Hepatocyte (in vitro differentiated cells): ENCODE measurements around the gene ABHD3. TPM values are rescaled to one million over a fixed set of nuclear protein-coding genes. Genes with fewer than 3 reads are reported as not detected.
A peak's percentile ranks its signal among the peaks of the same experiment; 100 is the strongest.
"Not testable (repeated sequence)": the region's sequence is repeated elsewhere in the genome, so short reads cannot be mapped to it uniquely, and the experiment has no call there.

Experiments used
- DNase-seq: peaks from one replicate; pipeline ENCODE4 v3.0.0-alpha.2; 2016; ENCODE audit warnings: low spot score
- H2AFZ ChIP-seq: fragments of 200-600 bp; sonication (generic); 2 replicates; pipeline ENCODE4 v1.6.0; 2016; ENCODE audit warnings: antibody characterized with exemption, mild to moderate bottlenecking
- H3K27ac ChIP-seq: fragments of 200-600 bp; sonication (generic); 2 replicates; pipeline ENCODE4 v1.5.1; 2016; ENCODE audit warnings: mild to moderate bottlenecking
- H3K27me3 ChIP-seq: fragments of 200-600 bp; sonication (generic); 2 replicates; pipeline ENCODE4 v1.6.1; 2016
- H3K36me3 ChIP-seq: fragments of 200-600 bp; sonication (generic); replicated peaks from 2 replicates; pipeline ENCODE4 v1.5.1; 2016; ENCODE audit warnings: low read depth; ENCODE audit not compliant: insufficient read depth
- H3K4me1 ChIP-seq: fragments of 200-600 bp; sonication (generic); 2 replicates; pipeline ENCODE4 v1.5.1; 2016; ENCODE audit warnings: mild to moderate bottlenecking, moderate library complexity; ENCODE audit not compliant: insufficient read depth
- H3K4me2 ChIP-seq: fragments of 200-600 bp; sonication (generic); 2 replicates; pipeline ENCODE4 v1.6.0; 2016
- H3K4me3 ChIP-seq: fragments of 200-600 bp; sonication (generic); 2 replicates; pipeline ENCODE4 v1.5.1; 2016; ENCODE audit warnings: mild to moderate bottlenecking
- H3K79me2 ChIP-seq: fragments of 200-600 bp; sonication (generic); 2 replicates; pipeline ENCODE4 v1.6.0; 2017; ENCODE audit warnings: mild to moderate bottlenecking
- H3K9me2 ChIP-seq: fragments of 200-600 bp; sonication (generic); replicated peaks from 2 replicates; pipeline ENCODE4 v1.6.0; 2017; ENCODE audit warnings: mild to moderate bottlenecking; ENCODE audit not compliant: insufficient read depth
- H3K9me3 ChIP-seq: fragments of 200-600 bp; sonication (generic); 2 replicates; pipeline ENCODE4 v1.5.1; 2016; ENCODE audit warnings: low read depth, mild to moderate bottlenecking
- H4K20me1 ChIP-seq: fragments of 200-600 bp; sonication (generic); 2 replicates; pipeline ENCODE4 v1.6.0; 2016; ENCODE audit warnings: mild to moderate bottlenecking; ENCODE audit not compliant: insufficient read depth, poor library complexity, severe bottlenecking
- EZH2 ChIP-seq: fragments of 200-600 bp; sonication (generic); IDR thresholded peaks from 2 replicates; pipeline ENCODE4 v1.6.1; 2016; ENCODE audit warnings: antibody characterized with exemption, mild to moderate bottlenecking, borderline replicate concordance
- EZH2phosphoT487 ChIP-seq: fragments of 200-600 bp; sonication (generic); IDR thresholded peaks from one replicate; pipeline ENCODE4 v1.6.1; 2018; ENCODE audit warnings: antibody characterized with exemption, mild to moderate bottlenecking, low read depth, moderate library complexity; ENCODE audit not compliant: unreplicated experiment, severe bottlenecking
- WGBS: methylation state at CpG from one replicate; pipeline ENCODE4 v1.1.6; 2016; ENCODE audit warnings: low lambda C conversion rate; ENCODE audit errors: missing lambda C conversion rate; 5-methylcytosine and 5-hydroxymethylcytosine counted together
- polyA plus RNA-seq: library from polyadenylated mRNA; unstranded; fragments of >200 nt; fragmentation: Nextera tagmentation; extraction: Ambion mirVana; gene quantifications from 2 replicates; pipeline ENCODE4 v1.2.1, GENCODE V29; 2016
- total RNA-seq: library from RNA; depleted of rRNA; stranded (reverse); fragments of >200 nt; gene quantifications from 2 replicates; pipeline ENCODE4 v1.2.3, GENCODE V29; 2014
- TF ChIP-seq, protein P1 (sequence below): fragments of 200-600 bp; sonication (generic); IDR thresholded peaks from 2 replicates; pipeline ENCODE4 v1.5.1; 2016; ENCODE audit warnings: antibody characterized with exemption, mild to moderate bottlenecking; ENCODE audit not compliant: poor library complexity

ABHD3 gene
- total and polyA plus RNA-seq, 2 experiments from 2014 or later = 45.9 to 60.1 TPM

DNA sequence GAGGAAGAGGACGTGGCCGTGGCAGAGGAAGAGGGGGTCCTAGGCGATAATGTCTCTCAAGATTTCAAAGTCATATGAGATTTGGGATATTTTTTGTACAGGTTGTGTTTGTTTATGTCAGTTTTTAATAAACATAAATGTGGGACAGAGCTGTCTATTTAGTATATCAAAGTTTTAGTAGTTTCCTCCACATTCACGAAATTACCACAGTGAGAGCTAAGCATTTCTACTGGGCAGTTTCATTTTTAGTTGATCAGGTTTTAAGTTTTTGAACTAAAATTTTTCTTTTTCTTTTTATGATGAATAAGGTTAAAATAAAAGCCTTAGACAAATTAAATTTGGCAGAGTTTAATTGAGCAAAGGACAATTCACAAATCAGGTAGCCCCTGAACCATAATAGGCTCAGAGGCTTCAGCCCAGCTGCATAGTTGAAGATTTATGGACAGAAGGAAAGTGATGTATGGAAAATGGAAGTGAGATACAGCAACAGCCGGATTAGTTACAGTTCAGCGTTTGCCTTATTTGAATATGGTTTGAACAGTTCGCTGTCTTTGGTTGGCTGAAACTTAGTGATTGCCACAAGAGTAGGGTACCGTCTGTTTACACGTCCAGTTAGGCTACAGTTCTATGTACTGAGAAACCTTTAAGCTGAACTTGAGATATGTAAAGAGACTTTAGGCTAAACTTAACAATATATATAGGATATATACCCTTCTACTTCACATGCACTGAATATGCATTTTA is 75.3 kb downstream of the ABHD3 start:
- H3K4me2 ChIP-seq = no peak overlapping the region
- peaks cover 13% of the 10 kb centered on the region for H3K79me2 ChIP-seq
- H2AFZ ChIP-seq = no peak overlapping the region
- no peaks in the 10 kb centered on the region for H3K9me3 ChIP-seq
- WGBS = 97% methylated on average over 9 of the region's 9 CpGs
- H3K4me1 ChIP-seq = no peaks in the 10 kb centered on the region
- no peak overlapping the region for H3K4me3 ChIP-seq
- H4K20me1 ChIP-seq = no peaks in the 10 kb centered on the region
- H3K9me2 ChIP-seq = no peaks in the 10 kb centered on the region
- TF ChIP-seq, protein P1, sequence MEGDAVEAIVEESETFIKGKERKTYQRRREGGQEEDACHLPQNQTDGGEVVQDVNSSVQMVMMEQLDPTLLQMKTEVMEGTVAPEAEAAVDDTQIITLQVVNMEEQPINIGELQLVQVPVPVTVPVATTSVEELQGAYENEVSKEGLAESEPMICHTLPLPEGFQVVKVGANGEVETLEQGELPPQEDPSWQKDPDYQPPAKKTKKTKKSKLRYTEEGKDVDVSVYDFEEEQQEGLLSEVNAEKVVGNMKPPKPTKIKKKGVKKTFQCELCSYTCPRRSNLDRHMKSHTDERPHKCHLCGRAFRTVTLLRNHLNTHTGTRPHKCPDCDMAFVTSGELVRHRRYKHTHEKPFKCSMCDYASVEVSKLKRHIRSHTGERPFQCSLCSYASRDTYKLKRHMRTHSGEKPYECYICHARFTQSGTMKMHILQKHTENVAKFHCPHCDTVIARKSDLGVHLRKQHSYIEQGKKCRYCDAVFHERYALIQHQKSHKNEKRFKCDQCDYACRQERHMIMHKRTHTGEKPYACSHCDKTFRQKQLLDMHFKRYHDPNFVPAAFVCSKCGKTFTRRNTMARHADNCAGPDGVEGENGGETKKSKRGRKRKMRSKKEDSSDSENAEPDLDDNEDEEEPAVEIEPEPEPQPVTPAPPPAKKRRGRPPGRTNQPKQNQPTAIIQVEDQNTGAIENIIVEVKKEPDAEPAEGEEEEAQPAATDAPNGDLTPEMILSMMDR = no peak
- TF ChIP-seq EZH2 (no peak), EZH2phosphoT487 (no peak)
- no peaks in the 10 kb centered on the region for H3K27me3 ChIP-seq
- H3K27ac ChIP-seq = no peak overlapping the region
- no peak for DNase-seq
- peaks cover 3% of the 10 kb centered on the region for H3K36me3 ChIP-seq

DNA sequence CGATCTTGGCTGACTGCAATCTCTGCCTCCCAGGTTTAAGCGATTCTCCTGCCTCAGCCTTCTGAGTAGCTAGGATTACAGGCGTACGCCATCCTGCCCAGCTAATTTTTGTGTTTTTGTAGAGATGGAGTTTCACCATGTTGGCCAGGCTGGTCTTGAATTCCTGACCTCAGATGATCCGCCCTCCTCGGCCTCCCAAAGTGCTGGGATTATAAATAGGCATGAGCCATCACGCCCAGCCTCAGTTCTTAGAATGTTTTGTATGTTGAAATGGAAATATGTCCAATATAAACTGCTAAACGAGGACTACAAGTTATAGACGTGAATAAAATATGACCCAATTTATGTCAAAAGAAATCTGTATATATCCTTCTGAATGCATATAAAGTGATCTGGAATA is 82.9 kb downstream of the ABHD3 start:
- not testable (repeated sequence) for H2AFZ ChIP-seq, H3K27me3 ChIP-seq, H3K27ac ChIP-seq, H3K4me1 ChIP-seq, H3K9me3 ChIP-seq, DNase-seq, H3K9me2 ChIP-seq, H3K4me3 ChIP-seq, H3K36me3 ChIP-seq, H3K4me2 ChIP-seq
- Histone ChIP-seq H4K20me1 (peaks cover 15% of the 10 kb centered on the region), H3K79me2 (peaks cover 80% of the 10 kb centered on the region)
- over 99% methylated on average over 9 of the region's 9 CpGs for WGBS

DNA sequence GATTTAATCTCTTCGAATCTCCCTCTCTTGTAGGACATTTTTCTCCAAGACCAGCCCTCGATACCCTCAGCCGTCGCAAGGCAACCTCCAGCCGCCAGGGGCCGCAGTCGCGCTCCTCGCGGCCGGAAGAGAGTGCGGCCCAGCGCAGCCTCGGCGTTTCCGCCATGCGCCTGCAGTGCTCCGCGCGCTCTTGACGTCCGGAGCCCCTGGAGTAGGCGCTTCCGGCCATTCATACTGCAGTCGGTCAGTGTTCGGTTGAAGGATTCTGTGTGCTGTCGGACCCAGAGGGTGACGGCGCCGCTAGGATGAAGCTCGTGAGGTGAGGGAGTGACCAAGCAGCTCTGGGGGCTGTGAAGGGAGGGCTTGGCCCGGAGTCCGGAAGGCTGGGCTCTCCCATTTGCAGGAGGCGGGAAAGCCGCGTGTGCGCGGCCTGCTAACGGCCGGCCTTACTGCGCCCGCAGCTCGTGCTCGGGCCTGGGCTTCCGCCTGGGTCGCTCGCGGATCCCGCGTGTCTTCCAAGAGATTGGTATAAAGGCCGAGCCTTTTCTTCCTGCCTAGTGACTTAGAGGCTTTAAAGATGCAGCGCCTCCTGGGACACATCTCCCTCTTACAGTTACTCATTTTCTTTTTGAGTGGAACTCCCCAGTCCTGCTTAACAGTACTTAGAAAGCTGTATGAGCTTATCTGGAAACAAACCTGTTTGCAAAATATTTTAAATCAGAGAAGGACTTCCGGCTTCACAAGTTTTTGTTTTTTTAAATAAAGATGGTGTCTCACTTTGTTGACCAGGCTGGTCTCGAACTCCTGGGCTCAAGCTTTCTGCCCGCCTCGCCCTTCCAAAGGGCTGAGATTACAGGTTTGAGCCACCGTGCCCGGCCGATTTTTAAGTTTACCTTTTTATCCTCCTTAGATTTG is 92.2 kb downstream of the ABHD3 start, which contains the start of gene SNRPD1:
Gene SNRPD1, plus strand, starts transcription at position 190 of the 915 bp plus-strand sequence. Its CDS starts 116 bp downstream, at position 306.
- peak within 1 kb of the TSS; percentile 91 for H3K27ac ChIP-seq
- no peak for TF ChIP-seq EZH2
- TF ChIP-seq, protein P1 = peak; percentile 98
- peak within 1 kb of the TSS; percentile 73 for H3K4me3 ChIP-seq
- H3K27me3 ChIP-seq = no peaks in the 10 kb centered on the region
- H3K36me3 ChIP-seq = no peaks in the 10 kb centered on the region
- peak; percentile 95 for DNase-seq
- H4K20me1 ChIP-seq = peaks cover 7% of the 10 kb centered on the region
- H3K79me2 ChIP-seq = peaks cover 50% of the 10 kb centered on the region
- peak within 1 kb of the TSS; percentile 80 for H2AFZ ChIP-seq
- WGBS = 1% methylated on average over 59 of the region's 59 CpGs
- H3K9me2 ChIP-seq = no peaks in the 10 kb centered on the region
- no peaks in the 10 kb centered on the region for H3K9me3 ChIP-seq
- H3K4me1 ChIP-seq = peaks cover 6% of the 10 kb centered on the region
- H3K4me2 ChIP-seq = peak within 1 kb of the TSS; percentile 85

DNA sequence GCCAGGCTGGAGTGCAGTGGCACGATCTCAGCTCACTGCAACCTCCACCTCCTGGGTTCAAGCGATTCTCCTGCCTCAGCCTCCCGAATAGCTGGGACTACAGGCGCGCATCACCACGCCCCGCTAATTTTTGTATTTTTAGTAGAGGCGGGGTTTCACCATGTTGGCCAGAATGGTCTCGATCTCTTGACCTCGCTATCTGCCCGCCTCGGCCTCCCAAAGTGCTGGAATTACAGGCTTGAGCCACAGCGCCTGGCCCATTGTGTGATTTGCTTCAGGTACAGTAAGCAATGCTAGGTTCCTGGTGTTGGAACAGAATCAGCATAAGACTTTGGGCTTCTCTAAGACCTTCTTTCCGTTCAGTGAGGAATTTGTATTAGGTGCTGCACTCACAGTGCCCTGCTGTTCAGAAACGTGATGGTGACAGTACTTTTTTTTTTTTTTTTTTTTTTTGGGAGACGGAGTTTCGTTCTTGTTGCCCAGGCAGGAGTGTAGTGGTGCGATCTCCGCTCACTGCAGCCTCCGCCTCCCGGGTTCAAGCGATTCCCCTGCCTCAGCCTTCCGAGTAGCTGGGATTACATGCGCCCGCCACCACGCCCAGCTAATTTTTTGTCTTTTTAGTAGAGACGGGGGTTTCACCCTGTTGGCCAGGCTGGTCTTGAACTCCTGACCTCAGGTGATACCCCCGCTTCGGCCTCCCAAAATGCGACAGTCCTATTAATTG is 93.0 kb downstream of the ABHD3 start:
- not testable (repeated sequence) for H3K9me2 ChIP-seq, H4K20me1 ChIP-seq, H3K27me3 ChIP-seq, H3K27ac ChIP-seq, H3K4me3 ChIP-seq, H3K36me3 ChIP-seq, DNase-seq, H3K9me3 ChIP-seq, H3K4me1 ChIP-seq
- Histone ChIP-seq H3K4me2 (peak overlapping the region; percentile 67), H3K79me2 (peaks cover 42% of the 10 kb centered on the region), H2AFZ (peak overlapping the region; percentile 76)
- WGBS = 74% methylated on average over 30 of the region's 30 CpGs
